ENCODE measurements around the gene CLDN6.

DNA sequence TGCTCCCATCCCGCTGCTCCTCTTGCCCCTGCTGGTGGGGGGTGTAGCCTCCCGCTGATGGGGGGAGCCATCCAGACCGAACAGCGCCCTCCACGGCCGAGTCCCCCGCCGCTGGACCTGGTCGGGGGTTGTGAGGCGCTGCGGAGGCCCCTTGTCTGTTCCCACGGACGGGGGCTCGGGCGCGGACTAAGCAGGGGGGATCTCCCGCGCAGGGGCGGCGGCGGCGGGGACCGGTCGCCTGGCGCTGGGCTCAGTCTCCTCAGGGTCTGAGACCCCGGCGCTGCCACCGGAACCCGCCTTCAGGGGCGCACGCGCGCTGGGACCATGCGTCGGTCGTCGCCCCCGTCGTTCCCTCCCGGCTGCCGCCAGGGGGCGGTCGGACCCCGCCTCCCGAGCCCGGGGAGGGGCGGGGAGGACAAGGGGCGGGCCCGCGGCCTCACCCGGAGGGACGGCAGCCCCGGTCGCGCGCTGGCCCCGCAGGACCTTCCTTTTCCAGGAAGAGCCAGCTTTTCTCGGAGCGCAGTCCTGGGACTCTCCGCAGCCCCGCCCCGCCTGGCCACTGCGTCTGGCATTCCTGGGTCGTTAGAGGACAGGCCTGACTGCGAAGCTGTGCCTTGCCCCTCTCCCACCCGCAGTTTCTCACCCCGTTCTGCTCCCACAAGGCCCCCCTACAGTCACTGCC is 41.2 kb upstream of the CLDN6 start:
- TF ChIP-seq, protein P1, sequence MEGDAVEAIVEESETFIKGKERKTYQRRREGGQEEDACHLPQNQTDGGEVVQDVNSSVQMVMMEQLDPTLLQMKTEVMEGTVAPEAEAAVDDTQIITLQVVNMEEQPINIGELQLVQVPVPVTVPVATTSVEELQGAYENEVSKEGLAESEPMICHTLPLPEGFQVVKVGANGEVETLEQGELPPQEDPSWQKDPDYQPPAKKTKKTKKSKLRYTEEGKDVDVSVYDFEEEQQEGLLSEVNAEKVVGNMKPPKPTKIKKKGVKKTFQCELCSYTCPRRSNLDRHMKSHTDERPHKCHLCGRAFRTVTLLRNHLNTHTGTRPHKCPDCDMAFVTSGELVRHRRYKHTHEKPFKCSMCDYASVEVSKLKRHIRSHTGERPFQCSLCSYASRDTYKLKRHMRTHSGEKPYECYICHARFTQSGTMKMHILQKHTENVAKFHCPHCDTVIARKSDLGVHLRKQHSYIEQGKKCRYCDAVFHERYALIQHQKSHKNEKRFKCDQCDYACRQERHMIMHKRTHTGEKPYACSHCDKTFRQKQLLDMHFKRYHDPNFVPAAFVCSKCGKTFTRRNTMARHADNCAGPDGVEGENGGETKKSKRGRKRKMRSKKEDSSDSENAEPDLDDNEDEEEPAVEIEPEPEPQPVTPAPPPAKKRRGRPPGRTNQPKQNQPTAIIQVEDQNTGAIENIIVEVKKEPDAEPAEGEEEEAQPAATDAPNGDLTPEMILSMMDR (IDR thresholded peaks at IDR 0.05): peak; percentile 34 to 98 (median 96)
- peak in 1 of 2 donors; percentile 47 for TF ChIP-seq POLR2A (IDR thresholded peaks at IDR 0.05)

Data from thyroid gland (tissue), 4 donors.